Suprapubic skin (tissue), 4 donors: ENCODE measurements around the gene TRIM8.

Source experiments
- POLR2A ChIP-seq, 2 donors: fragments of 450-650 bp; IDR thresholded peaks; one replicate each; pipeline ENCODE4 v1.6.1; 2017; ENCODE audit warnings: antibody characterized with exemption in 2 of 2, mild to moderate bottlenecking in 2 of 2, moderate library complexity in 2 of 2
- POLR2AphosphoS5 ChIP-seq, 3 donors: sonication (generic); formaldehyde crosslinking; IDR thresholded peaks; one replicate each; pipeline ENCODE4 v1.6.1; 2017; ENCODE audit warnings: antibody characterized with exemption in 3 of 3
- TF ChIP-seq, protein P1 (sequence below), 2 donors: fragments of 200-600 bp in 1 of 2; fragments of 450-650 bp in 1 of 2; sonication (generic) in 1 of 2; IDR thresholded peaks; one replicate each; pipeline ENCODE4 v1.5.1; 2016 to 2019; ENCODE audit warnings: antibody characterized with exemption in 2 of 2, mild to moderate bottlenecking in 1 of 2, moderate library complexity in 1 of 2

GRCh38 chr10:102612964-102613275 lies 31.4 kb upstream of the TRIM8 start:
- TF ChIP-seq, protein P1, sequence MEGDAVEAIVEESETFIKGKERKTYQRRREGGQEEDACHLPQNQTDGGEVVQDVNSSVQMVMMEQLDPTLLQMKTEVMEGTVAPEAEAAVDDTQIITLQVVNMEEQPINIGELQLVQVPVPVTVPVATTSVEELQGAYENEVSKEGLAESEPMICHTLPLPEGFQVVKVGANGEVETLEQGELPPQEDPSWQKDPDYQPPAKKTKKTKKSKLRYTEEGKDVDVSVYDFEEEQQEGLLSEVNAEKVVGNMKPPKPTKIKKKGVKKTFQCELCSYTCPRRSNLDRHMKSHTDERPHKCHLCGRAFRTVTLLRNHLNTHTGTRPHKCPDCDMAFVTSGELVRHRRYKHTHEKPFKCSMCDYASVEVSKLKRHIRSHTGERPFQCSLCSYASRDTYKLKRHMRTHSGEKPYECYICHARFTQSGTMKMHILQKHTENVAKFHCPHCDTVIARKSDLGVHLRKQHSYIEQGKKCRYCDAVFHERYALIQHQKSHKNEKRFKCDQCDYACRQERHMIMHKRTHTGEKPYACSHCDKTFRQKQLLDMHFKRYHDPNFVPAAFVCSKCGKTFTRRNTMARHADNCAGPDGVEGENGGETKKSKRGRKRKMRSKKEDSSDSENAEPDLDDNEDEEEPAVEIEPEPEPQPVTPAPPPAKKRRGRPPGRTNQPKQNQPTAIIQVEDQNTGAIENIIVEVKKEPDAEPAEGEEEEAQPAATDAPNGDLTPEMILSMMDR (IDR thresholded peaks at IDR 0.05) = no peak
- TF ChIP-seq POLR2AphosphoS5 (IDR thresholded peaks at IDR 0.05) (no peak), POLR2A (IDR thresholded peaks at IDR 0.05) (no peak)
